AG09319 (cell line): Measurements from ENCODE around the gene CNTNAP5.

Experiments
- DNase-seq: peaks from one replicate; pipeline ENCODE4 v3.0.0-alpha.2; 2010; ENCODE audit warnings: low read depth; ENCODE audit errors: extremely low read depth
- TF ChIP-seq, protein P1 (sequence below): IDR thresholded peaks from 2 replicates; pipeline ENCODE4 v1.5.1; 2011; ENCODE audit warnings: low read depth, mild to moderate bottlenecking, inconsistent platforms, low read length, moderate library complexity

CNTNAP5 gene

DNA sequence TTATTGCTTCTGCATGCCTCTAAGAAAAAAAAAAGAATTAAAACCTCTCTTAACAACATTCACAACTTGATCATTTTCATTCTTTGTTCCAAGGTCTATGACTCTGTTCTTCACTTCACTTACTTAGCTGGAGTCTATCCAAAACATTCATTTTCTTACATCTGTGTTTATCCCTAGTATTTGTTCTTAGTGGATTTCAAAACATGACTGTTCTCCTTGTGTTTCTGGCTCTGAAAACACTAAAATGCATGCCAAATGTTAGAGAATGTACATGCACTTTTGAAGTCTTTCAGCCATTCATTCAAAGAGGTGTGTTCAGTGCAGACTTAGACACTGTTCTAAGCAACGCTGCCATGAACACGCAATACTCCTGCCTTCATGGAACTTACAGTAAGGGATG, 138.8 kb downstream of the CNTNAP5 start:
- TF ChIP-seq, protein P1, sequence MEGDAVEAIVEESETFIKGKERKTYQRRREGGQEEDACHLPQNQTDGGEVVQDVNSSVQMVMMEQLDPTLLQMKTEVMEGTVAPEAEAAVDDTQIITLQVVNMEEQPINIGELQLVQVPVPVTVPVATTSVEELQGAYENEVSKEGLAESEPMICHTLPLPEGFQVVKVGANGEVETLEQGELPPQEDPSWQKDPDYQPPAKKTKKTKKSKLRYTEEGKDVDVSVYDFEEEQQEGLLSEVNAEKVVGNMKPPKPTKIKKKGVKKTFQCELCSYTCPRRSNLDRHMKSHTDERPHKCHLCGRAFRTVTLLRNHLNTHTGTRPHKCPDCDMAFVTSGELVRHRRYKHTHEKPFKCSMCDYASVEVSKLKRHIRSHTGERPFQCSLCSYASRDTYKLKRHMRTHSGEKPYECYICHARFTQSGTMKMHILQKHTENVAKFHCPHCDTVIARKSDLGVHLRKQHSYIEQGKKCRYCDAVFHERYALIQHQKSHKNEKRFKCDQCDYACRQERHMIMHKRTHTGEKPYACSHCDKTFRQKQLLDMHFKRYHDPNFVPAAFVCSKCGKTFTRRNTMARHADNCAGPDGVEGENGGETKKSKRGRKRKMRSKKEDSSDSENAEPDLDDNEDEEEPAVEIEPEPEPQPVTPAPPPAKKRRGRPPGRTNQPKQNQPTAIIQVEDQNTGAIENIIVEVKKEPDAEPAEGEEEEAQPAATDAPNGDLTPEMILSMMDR: no peak
- no peak for DNase-seq

DNA sequence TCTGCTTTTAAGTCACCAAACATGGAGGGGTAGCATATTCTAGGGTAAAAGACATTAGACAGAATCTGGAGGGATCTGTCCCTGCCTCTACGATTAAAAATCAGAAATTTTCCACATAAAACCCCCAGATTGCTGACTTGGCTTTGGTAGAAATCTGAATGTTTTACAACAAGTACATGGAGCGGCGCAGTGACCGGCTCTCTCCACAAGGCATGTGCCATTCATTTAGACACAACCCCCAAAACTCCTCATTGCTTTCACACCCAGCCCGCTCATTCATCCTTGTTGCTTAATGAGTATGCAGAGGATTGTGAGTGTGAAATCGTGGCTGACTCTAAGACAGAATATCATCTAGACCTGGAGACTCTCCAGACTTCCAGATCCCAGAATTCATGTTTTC, 140.6 kb downstream of the CNTNAP5 start:
- no peak for DNase-seq
- TF ChIP-seq, protein P1: no peak

DNA sequence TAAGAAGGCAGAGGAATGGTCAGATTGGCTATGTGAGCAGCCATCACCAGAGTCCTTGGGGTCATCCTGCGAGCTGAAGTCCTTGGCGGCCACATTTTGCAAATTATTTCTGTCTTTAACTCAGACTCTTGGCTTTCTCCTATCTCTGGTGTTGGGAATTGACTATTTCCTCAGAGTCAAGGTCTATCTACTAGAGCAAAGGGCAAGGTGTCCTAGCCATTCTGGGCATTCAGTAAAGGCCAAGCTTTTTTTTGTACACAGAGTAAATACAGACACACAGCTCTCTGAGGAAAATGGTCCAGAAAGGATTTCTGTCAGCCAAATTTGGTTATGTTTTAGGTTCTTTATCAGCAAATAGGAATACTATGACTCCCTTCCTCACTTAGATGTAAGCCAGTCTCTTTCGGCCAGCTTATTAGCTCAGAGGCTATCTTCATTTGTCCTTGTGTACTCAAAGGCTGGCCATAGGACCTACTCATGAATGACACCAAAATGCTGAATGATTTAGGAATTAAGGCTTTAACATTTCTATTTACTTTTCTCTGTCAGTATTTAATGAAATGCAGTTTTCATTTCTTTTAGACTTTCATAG, 146.5 kb downstream of the CNTNAP5 start:
- TF ChIP-seq, protein P1: no peak
- no peak for DNase-seq

DNA sequence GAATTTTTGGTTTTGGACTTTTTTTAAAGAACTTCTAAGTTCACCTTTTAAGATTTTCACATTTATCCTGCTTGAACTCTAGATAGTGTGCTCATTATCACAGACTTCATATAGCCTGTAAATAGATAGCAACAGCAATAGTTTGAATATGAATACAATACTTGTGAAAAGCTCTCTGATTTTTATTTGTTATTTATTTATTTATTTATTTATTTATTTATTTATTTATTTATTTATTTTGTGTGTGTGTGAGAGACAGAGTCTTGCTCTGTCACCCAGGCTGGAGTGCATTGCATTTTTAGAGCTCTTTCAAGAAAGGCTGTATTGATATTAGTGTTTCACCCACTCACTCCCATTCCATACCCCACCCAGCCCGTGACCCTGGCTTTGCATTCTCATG, 153.6 kb downstream of the CNTNAP5 start:
- no peak for DNase-seq
- TF ChIP-seq, protein P1: no peak

DNA sequence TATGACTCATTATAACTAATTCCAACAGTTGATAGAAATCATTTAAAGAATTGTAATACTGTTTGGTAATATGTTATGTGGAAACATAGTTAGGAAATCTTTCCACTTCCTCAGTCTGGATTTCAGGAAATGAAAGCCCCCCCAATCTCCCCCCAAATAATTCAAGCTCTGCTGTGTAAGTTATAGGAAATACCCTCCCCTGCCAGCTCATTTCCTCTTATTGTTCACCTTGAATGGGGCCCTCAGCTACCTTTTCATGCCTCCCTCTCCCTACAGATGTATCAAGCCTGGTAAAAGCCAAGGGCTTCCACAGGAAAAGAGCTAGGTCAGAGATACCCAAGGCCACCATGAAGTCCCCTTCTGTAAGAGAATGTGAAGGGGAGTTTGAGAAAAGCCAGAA, 155.5 kb downstream of the CNTNAP5 start:
- TF ChIP-seq, protein P1: no peak
- no peak for DNase-seq

DNA sequence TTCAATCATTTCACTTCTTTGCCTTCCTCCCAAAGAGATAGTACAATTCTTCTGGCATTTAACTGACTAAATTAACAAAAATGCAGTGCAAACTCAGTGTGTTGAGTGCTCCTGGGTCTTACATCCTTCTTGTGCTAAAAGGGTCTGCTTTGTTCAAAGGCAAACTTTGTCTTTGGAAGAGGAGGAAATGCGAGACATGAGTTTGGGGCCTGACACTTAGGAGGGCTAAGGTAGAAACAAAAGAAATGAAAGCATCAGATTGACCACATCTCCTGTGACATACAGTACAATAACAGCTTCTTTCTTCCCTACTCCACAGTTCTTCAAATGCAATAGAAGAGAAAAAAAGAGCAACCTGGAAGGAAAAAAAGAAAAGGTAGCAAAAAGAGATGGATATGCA, 161.7 kb downstream of the CNTNAP5 start:
- TF ChIP-seq, protein P1: no peak
- no peak for DNase-seq

DNA sequence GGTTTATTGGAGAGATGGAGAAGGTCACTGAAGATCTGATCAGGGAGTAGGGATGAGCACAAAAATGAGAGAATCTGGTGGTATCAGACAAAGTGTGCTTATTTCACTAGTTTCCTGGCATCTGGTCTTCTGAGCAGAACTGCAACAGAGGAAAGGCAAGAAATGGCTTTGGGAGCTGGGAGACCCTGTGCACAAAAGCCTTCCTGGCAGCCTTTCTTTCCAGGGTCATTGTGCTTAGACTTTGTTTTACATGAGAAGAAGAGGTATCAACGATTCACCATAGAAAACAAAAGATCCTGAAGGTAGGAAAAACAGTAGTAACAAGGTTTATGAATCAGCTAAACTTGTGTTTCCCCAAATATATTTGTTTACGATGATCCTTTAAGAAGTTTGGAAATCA, 162.9 kb downstream of the CNTNAP5 start:
- no peak for DNase-seq
- TF ChIP-seq, protein P1: no peak
